ENCODE data around the gene ALOX5. TPM values are rescaled to one million over a fixed set of nuclear protein-coding genes. Genes with fewer than 3 reads are reported as not detected.
"Not testable (repeated sequence)": the region's sequence is repeated elsewhere in the genome, so short reads cannot be mapped to it uniquely, and the experiment has no call there.

ALOX5 gene
- total RNA-seq, 2 donors from 2014 or later, result 8.3 to 9.3 TPM

- DNase-seq; intact Hi-C loops (cut with DNase I, micrococcal nuclease): not testable (repeated sequence)
- ATAC-seq, result peak; percentile 37
Observed at GRCh38 chr10:45481100-45481499, 107.1 kb downstream of the ALOX5 start.

GRCh38 chr10:45483002-45483401, 109.0 kb downstream of the ALOX5 start:
- DNase-seq (no peak), ATAC-seq (no peak)
- intact Hi-C loops (cut with DNase I, micrococcal nuclease), result no loop called here

GRCh38 chr10:45487735-45488134, 113.7 kb downstream of the ALOX5 start:
- ATAC-seq (peak; percentile 20), DNase-seq (no peak)
- intact Hi-C loops (cut with DNase I, micrococcal nuclease), result no loop called here

GRCh38 chr10:45488365-45488764, 114.3 kb downstream of the ALOX5 start:
- intact Hi-C loops (cut with DNase I, micrococcal nuclease), result no loop called here
- DNase-seq (no peak), ATAC-seq (no peak)

- DNase-seq (no peak), ATAC-seq (no peak)
- intact Hi-C loops (cut with DNase I, micrococcal nuclease), result no loop called here
Observed at GRCh38 chr10:45490277-45490676, 116.3 kb downstream of the ALOX5 start.

GRCh38 chr10:45491061-45491460, 117.0 kb downstream of the ALOX5 start:
- no peak for DNase-seq
- intact Hi-C loops (cut with DNase I, micrococcal nuclease), result no loop called here
- no peak for ATAC-seq

Other genes with a start within 250 kb of the ALOX5 start
- not detected for gene OR13A1, start 58.6 kb upstream of the ALOX5 start, total RNA-seq

All from left colon (tissue), 2 donors.